HUDEP-2 (cell line): ENCODE results near the gene HSPA12A.

Experiments used
- DNase-seq, 76 experiments: peaks; one replicate each; lab custom pipeline; 2025; ENCODE audit not compliant: unreplicated experiment in 76 of 76; lab: John Stamatoyannopoulos, UW

HSPA12A gene

DNA sequence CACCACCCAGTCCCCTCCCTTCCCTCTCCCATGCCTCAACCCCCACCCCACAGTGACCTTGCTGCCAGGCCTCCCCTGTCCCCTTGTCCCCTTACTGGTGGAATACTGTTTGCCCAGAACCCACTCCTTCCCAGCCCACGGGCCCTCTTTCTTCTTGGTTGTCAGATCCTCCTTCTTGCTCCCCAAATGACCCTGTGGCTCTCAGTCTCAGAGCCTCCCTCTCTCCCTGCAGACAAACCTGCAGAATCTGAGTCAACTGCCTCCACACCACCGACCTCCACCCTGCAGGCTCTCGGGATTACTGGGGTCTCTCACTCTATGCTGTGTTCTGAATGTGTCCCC is 47.5 kb downstream of the HSPA12A start:
- no peak for DNase-seq

- no peak for DNase-seq
Measured at GRCh38 chr10:116694243-116694926, 48.0 kb downstream of the HSPA12A start.

DNA sequence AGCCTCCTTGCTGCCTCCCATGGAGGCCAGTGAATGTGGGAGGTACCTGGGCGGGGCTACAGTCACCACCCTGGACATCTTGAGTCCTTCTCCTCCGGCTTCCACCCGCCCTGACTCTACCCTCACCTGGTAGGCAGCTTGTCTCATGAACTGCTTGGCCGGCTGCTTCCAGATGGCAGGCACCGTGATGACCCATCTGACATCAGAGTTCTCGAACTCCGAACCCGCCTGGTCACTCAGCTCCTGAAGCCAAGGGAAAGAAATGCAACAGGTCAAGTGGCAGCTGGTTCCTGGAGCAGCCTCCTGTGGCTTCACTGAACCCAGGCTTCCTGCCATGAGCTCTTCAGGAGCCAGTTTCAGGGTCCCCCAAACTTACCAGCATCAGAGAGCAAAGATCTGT is 50.1 kb downstream of the HSPA12A start:
- no peak for DNase-seq

- DNase-seq: no peak
Measured at GRCh38 chr10:116691635-116692034, 50.7 kb downstream of the HSPA12A start.

- DNase-seq: no peak
Measured at GRCh38 chr10:116690356-116691322, 51.7 kb downstream of the HSPA12A start.

DNA sequence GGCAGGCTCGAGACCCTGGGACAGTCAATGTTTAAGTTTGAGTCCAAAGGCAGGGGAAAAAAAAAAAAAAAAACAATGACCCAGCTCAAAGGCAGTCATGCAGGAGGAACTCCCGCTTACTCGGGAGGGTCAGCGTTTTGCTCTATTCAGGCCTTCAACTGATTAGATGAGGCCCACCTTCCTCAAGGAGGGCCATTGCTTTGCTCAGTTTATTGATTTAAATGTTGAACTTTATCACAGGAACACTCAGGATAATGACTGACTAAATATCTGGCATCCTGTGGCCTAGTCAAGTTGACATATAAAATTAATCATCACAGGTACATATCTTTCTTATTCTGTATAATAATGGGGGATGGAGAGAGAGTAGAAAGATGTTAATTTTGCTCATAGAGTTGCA is 52.6 kb downstream of the HSPA12A start:
- DNase-seq: no peak

GRCh38 chr10:116688741-116689495 is 53.4 kb downstream of the HSPA12A start:
- no peak for DNase-seq

GRCh38 chr10:116688241-116688711 is 54.1 kb downstream of the HSPA12A start:
- no peak for DNase-seq

GRCh38 chr10:116687633-116688032 is 54.7 kb downstream of the HSPA12A start:
- DNase-seq: no peak

- DNase-seq: no peak
Measured at GRCh38 chr10:116686632-116687031, 55.7 kb downstream of the HSPA12A start.

- no peak for DNase-seq
Measured at GRCh38 chr10:116685807-116686206, 56.6 kb downstream of the HSPA12A start.

GRCh38 chr10:116684781-116685180 is 57.6 kb downstream of the HSPA12A start:
- no peak for DNase-seq

DNA sequence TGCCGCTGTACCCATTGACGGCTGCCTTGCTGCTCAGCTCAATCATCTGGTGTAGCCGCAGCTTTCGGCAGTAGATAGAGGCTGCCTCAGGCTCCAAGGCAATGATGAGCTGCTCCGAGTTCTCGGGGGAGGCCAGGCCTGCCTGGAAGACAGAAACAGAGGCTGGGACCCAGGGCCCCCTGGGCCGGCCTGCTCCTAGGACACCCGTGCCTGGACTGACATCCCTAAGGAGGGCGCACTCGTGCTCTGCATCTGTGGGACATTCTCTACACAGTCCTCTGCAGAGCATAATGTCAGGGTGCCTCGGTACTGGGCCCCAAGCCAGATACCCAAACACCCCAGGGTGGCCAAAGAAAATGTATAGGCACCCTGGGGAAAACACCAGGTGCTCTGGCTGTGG is 58.5 kb downstream of the HSPA12A start:
- no peak for DNase-seq

- DNase-seq: no peak
Measured at GRCh38 chr10:116683166-116683565, 59.2 kb downstream of the HSPA12A start.

GRCh38 chr10:116679351-116679750 is 63.0 kb downstream of the HSPA12A start:
- no peak for DNase-seq

GRCh38 chr10:116676633-116677032 is 65.7 kb downstream of the HSPA12A start:
- DNase-seq: no peak

GRCh38 chr10:116676118-116676517 is 66.2 kb downstream of the HSPA12A start:
- DNase-seq: no peak

DNA sequence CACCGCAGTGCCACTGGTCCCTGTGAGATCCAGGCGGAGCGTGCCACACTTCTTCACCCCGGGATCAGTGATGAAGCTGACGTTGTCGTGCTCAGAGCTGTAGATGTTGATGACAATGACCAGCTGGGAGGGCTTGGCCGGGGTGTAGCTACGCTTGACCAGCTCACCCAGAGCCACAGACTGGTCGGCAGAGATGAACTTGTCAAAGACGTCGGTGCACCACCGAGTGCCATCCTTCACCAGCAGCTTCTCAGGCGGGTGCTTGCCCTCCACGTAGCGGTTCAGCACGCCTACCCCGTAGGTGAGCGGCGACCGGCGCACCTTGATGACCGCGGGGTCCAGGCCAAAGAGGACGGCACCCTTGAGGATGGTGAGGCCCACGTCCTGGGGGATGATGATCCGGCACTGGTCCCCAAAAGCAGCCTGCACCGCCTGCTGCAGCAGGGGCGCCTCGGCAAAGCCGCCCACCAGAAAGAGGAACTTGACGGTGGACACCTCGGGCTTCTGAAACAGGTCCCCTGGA is 67.4 kb downstream of the HSPA12A start:
- DNase-seq: no peak

GRCh38 chr10:116673866-116674265 is 68.5 kb downstream of the HSPA12A start:
- DNase-seq: no peak

DNA sequence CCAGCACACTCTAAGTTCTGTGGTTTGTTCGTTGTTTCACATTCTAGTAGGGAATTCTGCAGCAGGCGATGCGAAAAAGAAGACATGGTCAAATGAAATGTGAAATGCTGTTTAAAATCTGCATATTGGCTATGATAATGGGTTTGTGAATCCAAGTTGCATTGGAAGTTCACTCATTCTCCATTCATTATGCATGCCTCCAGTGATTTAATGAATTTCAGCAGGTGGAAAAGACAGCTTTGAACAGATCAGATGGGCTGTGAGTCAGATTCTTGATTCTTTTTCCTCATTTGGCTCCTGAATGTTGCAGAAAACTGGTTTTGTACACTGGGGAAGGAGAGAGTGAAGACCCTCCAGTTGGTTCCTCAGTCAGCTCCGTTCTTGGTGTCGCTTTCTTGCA is 69.5 kb downstream of the HSPA12A start:
- no peak for DNase-seq
